HG02870 (cell line): ENCODE measurements around the gene MBD5.

Experiments used
- ATAC-seq: cut with Tn5 transposase; IDR thresholded peaks from one replicate; pipeline ENCODE4 v1.9.1; 2021; ENCODE audit warnings: mild to moderate bottlenecking, moderate library complexity; ENCODE audit not compliant: unreplicated experiment

The MBD5 gene

GRCh38 chr2:148209603-148210002 lies 188.7 kb downstream of the MBD5 start:
- no peak for ATAC-seq

- ATAC-seq = no peak
Measured at GRCh38 chr2:148218326-148219075, 197.6 kb downstream of the MBD5 start.

GRCh38 chr2:148221166-148221565 lies 200.3 kb downstream of the MBD5 start:
- ATAC-seq = no peak

GRCh38 chr2:148221926-148222325 lies 201.0 kb downstream of the MBD5 start:
- no peak for ATAC-seq

- no peak for ATAC-seq
Measured at GRCh38 chr2:148231858-148232257, 211.0 kb downstream of the MBD5 start.

- no peak for ATAC-seq
Measured at GRCh38 chr2:148234143-148234542, 213.3 kb downstream of the MBD5 start.

- ATAC-seq = no peak
Measured at GRCh38 chr2:148237911-148238310, 217.0 kb downstream of the MBD5 start.

- ATAC-seq = no peak
Measured at GRCh38 chr2:148238561-148238960, 217.7 kb downstream of the MBD5 start.

GRCh38 chr2:148240838-148241237 lies 219.9 kb downstream of the MBD5 start:
- no peak for ATAC-seq

- no peak for ATAC-seq
Measured at GRCh38 chr2:148244593-148245292, 223.9 kb downstream of the MBD5 start.

GRCh38 chr2:148251993-148252392 lies 231.1 kb downstream of the MBD5 start:
- ATAC-seq = no peak

- no peak for ATAC-seq
Measured at GRCh38 chr2:148252646-148253045, 231.8 kb downstream of the MBD5 start.

GRCh38 chr2:148253685-148254084 lies 232.8 kb downstream of the MBD5 start:
- ATAC-seq = no peak

GRCh38 chr2:148255929-148256328 lies 235.0 kb downstream of the MBD5 start:
- ATAC-seq = no peak

GRCh38 chr2:148257276-148257675 lies 236.4 kb downstream of the MBD5 start:
- no peak for ATAC-seq

- ATAC-seq = no peak
Measured at GRCh38 chr2:148258124-148258523, 237.2 kb downstream of the MBD5 start.

- no peak for ATAC-seq
Measured at GRCh38 chr2:148259674-148260073, 238.8 kb downstream of the MBD5 start.

GRCh38 chr2:148263890-148264289 lies 243.0 kb downstream of the MBD5 start:
- no peak for ATAC-seq

- ATAC-seq = no peak
Measured at GRCh38 chr2:148273158-148273691, 252.3 kb downstream of the MBD5 start.

- ATAC-seq = no peak
Measured at GRCh38 chr2:148279216-148279615, 258.3 kb downstream of the MBD5 start.

GRCh38 chr2:148282201-148282600 lies 261.3 kb downstream of the MBD5 start:
- no peak for ATAC-seq

GRCh38 chr2:148292431-148292830 lies 271.5 kb downstream of the MBD5 start:
- ATAC-seq = no peak
